HG03039 (cell line): ENCODE data around the gene ZDHHC17.

Experiments used
- ATAC-seq: cut with Tn5 transposase; IDR thresholded peaks from one replicate; pipeline ENCODE4 v1.9.1; 2021; ENCODE audit warnings: mild to moderate bottlenecking, moderate library complexity; ENCODE audit not compliant: unreplicated experiment

Gene ZDHHC17

GRCh38 chr12:76874491-76875190 lies 110.7 kb downstream of the ZDHHC17 start:
- ATAC-seq: no peak

- no peak for ATAC-seq
These were observed 112.8 kb downstream of the ZDHHC17 start for GRCh38 chr12:76876696-76877229.

DNA sequence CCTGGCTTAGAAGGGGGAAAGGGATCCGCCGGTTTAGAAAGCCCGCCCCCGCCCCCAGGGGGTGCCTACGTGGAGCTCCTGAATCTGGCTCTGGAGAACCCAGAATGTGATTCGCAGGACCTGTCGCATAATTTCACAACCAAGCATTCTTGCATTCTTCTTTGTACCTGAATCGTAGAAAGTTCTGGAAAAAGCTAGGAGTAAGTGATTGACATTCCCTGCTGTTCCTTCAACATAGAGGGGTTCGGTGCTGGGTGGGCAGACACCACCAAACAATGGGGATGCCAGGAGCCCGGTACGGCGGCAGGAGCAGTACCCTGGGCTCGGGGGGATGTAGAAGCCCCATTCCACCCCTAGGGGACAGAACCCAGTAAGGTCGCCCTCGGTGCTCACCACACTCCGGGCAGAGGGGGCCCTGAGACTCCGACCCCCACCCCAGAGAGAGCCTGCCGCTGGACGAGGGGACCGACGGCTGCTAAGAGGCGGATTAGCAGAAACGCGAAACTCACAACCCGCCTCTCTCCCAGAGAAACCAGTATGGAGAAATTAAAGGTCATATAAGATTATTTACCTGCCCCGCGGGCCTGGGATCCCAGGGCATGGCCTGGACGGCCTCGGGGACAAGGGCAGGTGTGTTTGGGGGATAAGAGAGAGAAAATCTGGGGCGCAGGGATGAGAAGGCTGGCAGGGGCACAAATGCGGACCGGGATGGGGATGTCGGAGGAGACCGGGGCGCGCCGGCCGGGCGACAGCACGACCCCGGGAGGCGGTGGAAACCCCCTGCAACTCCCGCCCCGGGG lies 114.4 kb downstream of the ZDHHC17 start:
- ATAC-seq: peak; percentile 24

DNA sequence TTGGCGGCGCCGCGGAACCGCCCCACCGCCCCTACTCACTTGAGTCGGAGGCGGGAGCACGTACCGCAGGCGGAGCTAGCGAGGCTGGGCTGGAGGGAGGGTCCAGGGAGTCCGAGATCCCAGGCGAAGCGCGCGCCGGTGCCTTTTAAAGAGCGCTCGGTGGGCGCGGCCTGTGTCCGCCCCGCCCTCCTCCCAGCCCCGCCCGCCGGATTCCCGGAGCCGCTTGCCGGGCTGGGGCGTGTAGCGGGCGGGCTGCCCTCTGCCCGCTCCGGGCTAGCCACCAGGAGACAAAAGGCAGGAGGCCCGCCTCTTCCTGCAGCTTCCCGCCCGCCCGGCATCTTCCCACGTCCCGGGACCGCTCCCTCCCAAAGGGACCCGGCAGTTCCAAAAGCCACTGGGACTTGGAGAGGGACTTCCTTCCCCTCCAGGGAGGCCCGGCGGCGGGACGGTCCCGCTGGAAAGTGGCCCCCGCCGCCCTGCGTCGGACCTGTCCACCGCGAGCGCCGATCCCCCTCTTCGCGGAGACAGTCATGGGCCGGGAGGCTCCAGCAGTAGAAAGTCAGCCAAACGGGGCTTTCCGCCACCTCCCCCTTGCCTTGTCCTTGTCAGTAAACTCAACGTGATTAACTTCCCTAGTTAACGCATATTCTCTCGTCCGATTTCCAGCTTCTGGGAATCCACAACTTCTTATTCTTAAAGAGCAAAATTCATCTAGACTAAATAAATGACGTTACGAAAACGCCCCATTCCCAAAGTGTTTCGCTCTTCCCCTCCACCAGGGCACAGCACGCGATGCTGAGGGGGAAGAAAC lies 115.2 kb downstream of the ZDHHC17 start, which contains the start of gene CSRP2:
CSRP2 (minus strand) TSS at position 121 of the 811 bp plus-strand sequence. CDS start 12,759 bp downstream, outside the sequence.
- peak; percentile 90 for ATAC-seq

DNA sequence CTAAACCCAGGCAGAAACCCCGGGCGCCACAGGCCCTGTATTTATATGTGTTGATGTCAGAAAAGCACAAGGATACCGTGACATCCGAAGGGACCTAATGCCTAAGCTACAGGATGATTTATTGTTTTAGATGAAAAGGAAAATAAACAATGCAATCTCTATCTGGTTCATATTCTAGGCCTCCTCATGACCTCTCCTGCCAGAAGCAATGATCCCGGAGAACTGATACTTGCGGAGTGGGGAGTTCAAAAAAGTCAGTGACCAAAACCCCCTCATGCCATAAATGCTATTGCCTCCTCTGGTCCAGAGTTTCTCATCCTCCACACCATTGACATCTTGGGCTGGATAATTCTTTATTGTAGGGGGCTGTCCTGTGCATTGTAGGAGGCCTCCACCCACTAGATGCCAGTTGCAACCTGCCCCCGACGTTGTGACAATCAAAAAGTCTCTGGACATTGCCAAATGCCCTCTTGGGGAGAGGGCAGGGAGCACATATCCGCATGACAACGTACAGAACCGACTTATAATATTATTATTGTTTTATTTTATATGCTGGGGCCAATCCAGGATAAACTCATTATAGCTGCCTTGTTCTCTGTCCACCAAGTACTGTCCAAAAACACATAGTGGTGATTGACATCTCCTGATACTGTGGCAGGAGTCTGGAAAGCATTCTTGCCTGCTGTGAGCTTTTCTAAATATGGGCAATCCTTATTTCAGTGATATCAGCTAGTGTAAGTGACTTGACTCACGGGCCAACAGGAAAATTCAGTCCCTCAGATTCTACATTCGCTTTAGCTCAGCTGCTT lies 116.0 kb downstream of the ZDHHC17 start:
- ATAC-seq: no peak

GRCh38 chr12:76880519-76881023 lies 116.7 kb downstream of the ZDHHC17 start:
- no peak for ATAC-seq

DNA sequence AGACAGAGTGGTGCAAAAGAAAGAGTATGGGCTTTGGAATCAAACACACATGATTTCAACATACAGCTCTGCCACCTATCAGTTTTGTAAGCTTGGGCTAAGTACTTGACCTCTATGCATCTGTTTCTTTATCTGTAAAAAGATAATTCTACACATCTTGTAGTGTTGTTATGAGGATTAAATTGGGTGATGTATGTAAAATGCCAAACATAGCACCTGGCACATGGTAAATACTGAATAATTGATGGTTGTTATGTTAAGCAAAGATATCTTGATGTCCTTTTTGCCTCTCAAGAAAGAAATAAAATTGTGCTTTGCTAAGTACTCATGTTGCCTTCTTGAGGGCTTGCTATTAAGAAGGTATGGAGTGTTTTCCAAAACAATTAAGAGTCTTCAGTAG lies 117.2 kb downstream of the ZDHHC17 start:
- ATAC-seq: no peak

- ATAC-seq: no peak
These were observed 118.5 kb downstream of the ZDHHC17 start for GRCh38 chr12:76882367-76882766.

- ATAC-seq: no peak
These were observed 119.2 kb downstream of the ZDHHC17 start for GRCh38 chr12:76883151-76883550.

GRCh38 chr12:76883811-76884210 lies 119.9 kb downstream of the ZDHHC17 start:
- no peak for ATAC-seq

- no peak for ATAC-seq
These were observed 124.9 kb downstream of the ZDHHC17 start for GRCh38 chr12:76888775-76889174.

DNA sequence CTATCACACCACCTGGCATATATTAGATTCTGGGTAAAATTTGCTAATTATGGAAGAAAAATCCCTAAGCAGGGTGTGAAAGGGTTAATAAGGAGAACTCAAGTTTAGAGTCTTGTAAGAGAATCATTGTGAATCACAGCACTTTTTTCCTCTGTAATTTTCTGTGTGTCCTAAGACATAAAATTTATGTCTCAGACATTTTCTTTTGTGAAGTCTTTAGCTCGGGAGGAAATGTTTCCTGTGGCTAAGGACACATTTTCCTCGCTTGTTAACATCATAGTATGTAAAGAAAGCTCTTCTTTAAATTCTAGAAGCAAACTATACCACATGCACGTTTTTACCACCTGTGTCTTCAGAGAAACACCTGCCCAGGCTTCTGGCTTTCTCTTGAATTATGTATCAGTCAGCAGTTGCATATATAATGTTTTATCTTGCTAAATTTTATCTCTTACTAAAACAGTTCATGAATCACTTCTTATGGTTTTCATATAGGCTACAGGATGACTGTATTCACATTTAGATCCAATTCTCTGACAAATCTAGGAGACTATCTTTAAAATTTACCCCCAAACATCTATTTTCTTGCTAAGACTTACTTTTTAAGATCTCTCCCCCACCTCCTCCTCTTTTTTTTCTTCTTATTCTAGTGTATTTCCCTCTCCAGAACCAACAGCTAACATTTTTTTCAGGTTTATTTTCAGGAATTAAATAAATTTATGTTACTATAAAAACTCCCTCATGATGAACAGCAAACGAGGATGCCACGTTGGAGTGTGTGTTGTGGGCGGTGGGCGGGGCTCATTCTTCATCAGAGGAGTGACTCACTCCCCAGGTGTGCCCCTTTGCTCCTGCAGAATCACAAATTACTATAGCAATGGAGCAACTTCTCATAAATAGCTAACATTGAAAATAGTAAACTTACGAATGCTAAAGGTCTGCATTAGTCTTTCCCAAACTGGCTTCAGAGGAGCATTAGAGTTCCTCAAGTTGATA lies 126.5 kb downstream of the ZDHHC17 start:
- no peak for ATAC-seq

GRCh38 chr12:76891609-76892008 lies 127.7 kb downstream of the ZDHHC17 start:
- no peak for ATAC-seq

DNA sequence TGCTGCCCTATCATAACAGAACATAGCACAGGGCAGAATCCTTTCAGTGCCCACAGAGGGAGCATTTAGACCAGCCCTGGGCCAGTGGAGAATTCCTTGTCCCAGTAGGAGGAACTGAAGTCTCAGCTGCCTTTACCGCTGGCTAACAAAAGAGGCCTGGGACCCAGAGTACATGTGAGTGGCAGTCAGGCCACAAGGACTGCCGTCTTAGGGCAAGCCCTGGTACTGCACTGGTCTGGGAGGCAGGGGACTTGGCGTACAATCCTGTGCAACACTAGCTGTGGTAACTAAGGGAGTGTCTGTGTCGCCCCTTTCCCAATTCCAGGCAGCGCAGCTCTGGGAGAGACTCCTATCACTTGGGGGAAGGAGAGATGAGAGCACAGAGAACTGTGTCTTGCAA lies 131.9 kb downstream of the ZDHHC17 start:
- ATAC-seq: no peak

GRCh38 chr12:76896274-76896673 lies 132.4 kb downstream of the ZDHHC17 start:
- no peak for ATAC-seq

- no peak for ATAC-seq
These were observed 134.5 kb downstream of the ZDHHC17 start for GRCh38 chr12:76898442-76898841.

DNA sequence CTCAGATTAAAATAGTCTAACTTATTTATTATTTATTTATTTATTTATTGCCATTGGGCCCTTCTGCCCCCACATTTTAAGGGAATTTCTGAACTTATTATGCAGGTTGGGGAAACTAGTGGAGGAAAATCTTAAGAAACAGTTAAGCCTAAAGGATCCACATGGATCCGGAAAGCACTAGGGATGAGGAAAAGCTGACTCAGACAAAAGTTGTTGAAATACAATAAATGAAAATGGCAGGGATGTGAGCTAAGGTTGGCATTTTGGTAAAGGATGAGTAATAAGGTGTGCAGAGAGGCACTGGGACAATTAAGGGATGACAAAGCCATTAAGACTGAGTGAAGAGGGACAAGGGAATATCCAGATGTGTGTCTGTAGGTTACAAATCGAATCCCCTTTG lies 135.6 kb downstream of the ZDHHC17 start:
- ATAC-seq: no peak

- ATAC-seq: no peak
These were observed 137.9 kb downstream of the ZDHHC17 start for GRCh38 chr12:76901628-76902380.
